GM12873 (cell line): ENCODE measurements around the gene PLSCR4.

Source experiments
- TF ChIP-seq, protein P1 (sequence below): IDR thresholded peaks from 2 replicates; pipeline ENCODE4 v1.5.1; 2012; ENCODE audit warnings: low read depth, mild to moderate bottlenecking, moderate library complexity, low read length, control low read depth; ENCODE audit not compliant: insufficient read depth; ENCODE audit errors: missing control alignments

PLSCR4 gene, protein sequence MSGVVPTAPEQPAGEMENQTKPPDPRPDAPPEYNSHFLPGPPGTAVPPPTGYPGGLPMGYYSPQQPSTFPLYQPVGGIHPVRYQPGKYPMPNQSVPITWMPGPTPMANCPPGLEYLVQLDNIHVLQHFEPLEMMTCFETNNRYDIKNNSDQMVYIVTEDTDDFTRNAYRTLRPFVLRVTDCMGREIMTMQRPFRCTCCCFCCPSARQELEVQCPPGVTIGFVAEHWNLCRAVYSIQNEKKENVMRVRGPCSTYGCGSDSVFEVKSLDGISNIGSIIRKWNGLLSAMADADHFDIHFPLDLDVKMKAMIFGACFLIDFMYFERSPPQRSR

GRCh38 chr3:146250449-146251382, at the start of gene PLSCR4:
Gene PLSCR4 (minus strand): TSS chr3:146251105. CDS start chr3:146222071, 29,034 bp downstream.
- TF ChIP-seq, protein P1, sequence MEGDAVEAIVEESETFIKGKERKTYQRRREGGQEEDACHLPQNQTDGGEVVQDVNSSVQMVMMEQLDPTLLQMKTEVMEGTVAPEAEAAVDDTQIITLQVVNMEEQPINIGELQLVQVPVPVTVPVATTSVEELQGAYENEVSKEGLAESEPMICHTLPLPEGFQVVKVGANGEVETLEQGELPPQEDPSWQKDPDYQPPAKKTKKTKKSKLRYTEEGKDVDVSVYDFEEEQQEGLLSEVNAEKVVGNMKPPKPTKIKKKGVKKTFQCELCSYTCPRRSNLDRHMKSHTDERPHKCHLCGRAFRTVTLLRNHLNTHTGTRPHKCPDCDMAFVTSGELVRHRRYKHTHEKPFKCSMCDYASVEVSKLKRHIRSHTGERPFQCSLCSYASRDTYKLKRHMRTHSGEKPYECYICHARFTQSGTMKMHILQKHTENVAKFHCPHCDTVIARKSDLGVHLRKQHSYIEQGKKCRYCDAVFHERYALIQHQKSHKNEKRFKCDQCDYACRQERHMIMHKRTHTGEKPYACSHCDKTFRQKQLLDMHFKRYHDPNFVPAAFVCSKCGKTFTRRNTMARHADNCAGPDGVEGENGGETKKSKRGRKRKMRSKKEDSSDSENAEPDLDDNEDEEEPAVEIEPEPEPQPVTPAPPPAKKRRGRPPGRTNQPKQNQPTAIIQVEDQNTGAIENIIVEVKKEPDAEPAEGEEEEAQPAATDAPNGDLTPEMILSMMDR: no peak

GRCh38 chr3:146283781-146284445, 33.0 kb upstream of the PLSCR4 start:
- TF ChIP-seq, protein P1: no peak

GRCh38 chr3:146280864-146281263, 30.0 kb upstream of the PLSCR4 start:
- TF ChIP-seq, protein P1: no peak

DNA sequence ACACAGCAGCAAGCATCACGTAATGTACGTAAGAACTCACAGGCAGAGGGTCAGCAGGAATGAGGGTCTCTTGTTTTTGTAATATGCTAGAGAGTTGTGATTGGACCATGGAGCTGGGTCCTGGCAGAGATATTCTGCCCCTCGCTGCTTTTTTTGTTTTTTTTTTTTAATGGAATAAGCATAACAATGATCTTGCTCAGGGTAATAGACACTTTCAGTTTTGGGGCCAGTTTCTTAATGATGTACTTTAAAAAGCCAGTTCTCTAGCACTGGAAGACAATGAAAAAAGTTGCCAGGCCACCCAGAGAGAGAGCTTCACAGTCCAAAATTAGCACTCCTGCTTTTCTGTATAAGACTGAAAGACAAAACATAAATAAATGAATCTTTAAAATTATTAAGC, 29.0 kb upstream of the PLSCR4 start:
- TF ChIP-seq, protein P1: no peak

DNA sequence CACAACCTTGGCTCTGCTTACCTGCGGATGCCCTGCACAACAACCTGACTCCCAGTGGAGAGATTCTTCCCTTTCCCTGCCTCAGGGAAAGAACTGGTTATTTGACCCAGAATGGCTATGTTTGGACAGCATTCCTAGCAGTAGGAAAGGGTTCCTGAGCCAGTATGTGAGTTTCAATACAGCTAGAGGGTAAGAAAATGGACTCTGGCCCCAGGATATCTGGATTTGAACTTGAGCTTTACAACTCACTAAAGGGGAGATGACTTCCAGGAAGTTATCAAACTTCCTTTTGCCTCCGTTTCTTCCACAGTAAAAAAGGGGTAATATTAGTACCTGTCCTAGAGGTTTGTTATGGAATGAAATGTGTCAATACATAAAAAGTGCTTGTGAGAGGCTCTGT, 28.1 kb upstream of the PLSCR4 start:
- TF ChIP-seq, protein P1: no peak

GRCh38 chr3:146277953-146278631, 27.2 kb upstream of the PLSCR4 start:
- TF ChIP-seq, protein P1: no peak

GRCh38 chr3:146275476-146275875, 24.6 kb upstream of the PLSCR4 start:
- TF ChIP-seq, protein P1: no peak
